ENCODE measurements around the gene C16orf89. TPM values are rescaled to one million over a fixed set of nuclear protein-coding genes. Genes with fewer than 3 reads are reported as not detected.

Gene C16orf89
- total and polyA plus RNA-seq, 2 experiments from 2014 or later: 2.8 to 4.4 TPM

GRCh38 chr16:5066511-5066910, 755 bp upstream of the C16orf89 start (continued):
- TF ChIP-seq ETS1 (IDR thresholded peaks at IDR 0.05): no peak
- no peak for TF ChIP-seq ZNF331 (CRISPR knock-in tag; IDR thresholded peaks at IDR 0.05; ENCODE audit: low read depth)
- no peak for TF ChIP-seq POLR2AphosphoS5 (IDR thresholded peaks at IDR 0.05; ENCODE audit: low read depth)
- TF ChIP-seq EZH2phosphoT487 (IDR thresholded peaks at IDR 0.05; ENCODE audit: unreplicated experiment): no peak
- TF ChIP-seq CTCF (conservative IDR thresholded peaks at IDR 0.05; ENCODE audit: low read depth in 2 of 2): no peak
- no peak for TF ChIP-seq ZNF114 (CRISPR knock-in tag; IDR thresholded peaks at IDR 0.05)
- TF ChIP-seq JUNB (IDR thresholded peaks at IDR 0.05; ENCODE audit: unreplicated experiment): no peak
- TF ChIP-seq NANOG (IDR thresholded peaks at IDR 0.05; ENCODE audit: borderline replicate concordance): no peak
- TF ChIP-seq STAT1 (IDR thresholded peaks at IDR 0.05; ENCODE audit: unreplicated experiment): no peak
- no peak for TF ChIP-seq CREB1 (CRISPR knock-in tag; IDR thresholded peaks at IDR 0.05; ENCODE audit: low read depth)
- no peak for TF ChIP-seq EZH2 (IDR thresholded peaks at IDR 0.05; ENCODE audit: low read depth, unreplicated experiment)
- no peak for TF ChIP-seq REST (IDR thresholded peaks at IDR 0.05; ENCODE audit: unreplicated experiment)

GRCh38 chr16:5065326-5065725, 430 bp downstream of the C16orf89 start:
- Histone ChIP-seq H2AFZ (no peak overlapping the region), H3K79me2 (replicated peaks; ENCODE audit: insufficient read depth) (no peaks in the 10 kb centered on the region), H3K4me2 (no peak overlapping the region), H3K27me3 (ENCODE audit: insufficient read depth) (no peaks in the 10 kb centered on the region), H3K36me3 (ENCODE audit: insufficient read depth) (no peaks in the 10 kb centered on the region), H3K9me2 (ENCODE audit: insufficient read depth) (no peaks in the 10 kb centered on the region), H4K20me1 (replicated peaks; ENCODE audit: insufficient read depth) (no peaks in the 10 kb centered on the region), H3K4me1 (ENCODE audit: insufficient read depth) (no peaks in the 10 kb centered on the region; the same call in 1 of the 2 replicates), H3K4me3 (no peak overlapping the region), H3F3A (replicated peaks; ENCODE audit: low read depth) (no peaks in the 10 kb centered on the region; the same call in 1 of the 2 replicates), H3K27ac (ENCODE audit: low read depth) (no peak overlapping the region)
- ATAC-seq: no peak
- Mint-ChIP-seq H3K9me3 (no peaks in the 10 kb centered on the region), H3K4me3 (no peak overlapping the region), H3K27ac (no peak overlapping the region), H3K36me3 (ENCODE audit: low read depth) (no peaks in the 10 kb centered on the region), H3K27me3 (ENCODE audit: insufficient read depth, low read depth, poor library complexity) (peaks cover 10% of the 10 kb centered on the region), H3K4me1 (peaks cover 15% of the 10 kb centered on the region)
- DNase-seq (ENCODE audit: low spot score): no peak
- TF ChIP-seq CTCF (conservative IDR thresholded peaks at IDR 0.05; ENCODE audit: low read depth in 2 of 2) (no peak), REST (IDR thresholded peaks at IDR 0.05; ENCODE audit: unreplicated experiment) (no peak), ETS1 (IDR thresholded peaks at IDR 0.05) (no peak), CREB1 (CRISPR knock-in tag; IDR thresholded peaks at IDR 0.05; ENCODE audit: low read depth) (no peak), ZNF114 (CRISPR knock-in tag; IDR thresholded peaks at IDR 0.05) (no peak), NANOG (IDR thresholded peaks at IDR 0.05; ENCODE audit: borderline replicate concordance) (no peak), ZNF331 (CRISPR knock-in tag; IDR thresholded peaks at IDR 0.05; ENCODE audit: low read depth) (no peak), JUNB (IDR thresholded peaks at IDR 0.05; ENCODE audit: unreplicated experiment) (no peak), STAT1 (IDR thresholded peaks at IDR 0.05; ENCODE audit: unreplicated experiment) (no peak), EZH2phosphoT487 (IDR thresholded peaks at IDR 0.05; ENCODE audit: unreplicated experiment) (no peak), EZH2 (IDR thresholded peaks at IDR 0.05; ENCODE audit: low read depth, unreplicated experiment) (no peak), POLR2AphosphoS5 (IDR thresholded peaks at IDR 0.05; ENCODE audit: low read depth) (no peak)
